GM13977 (cell line): Measurements from ENCODE around the gene SHISA8.

Source experiments
- DNase-seq: peaks from one replicate; pipeline ENCODE4 v3.0.0; 2012; ENCODE audit warnings: low spot score
- in situ Hi-C: fragments of 300-500 bp; cut with MboI; formaldehyde crosslinking; loops from one replicate; pipeline ENCODE4 v1.12.0; 2022; ENCODE audit warnings: low sequenced_read_pairs, low pct_unique_long_range_greater_than_20kb, mixed read lengths, inconsistent platforms; ENCODE audit not compliant: unreplicated experiment
- TF ChIP-seq, protein P1 (sequence below): IDR thresholded peaks from 2 replicates; pipeline ENCODE4 v1.5.1; 2012; ENCODE audit warnings: mild to moderate bottlenecking, control low read depth; ENCODE audit not compliant: insufficient read depth; ENCODE audit errors: extremely low read depth, missing control alignments

Gene SHISA8

DNA sequence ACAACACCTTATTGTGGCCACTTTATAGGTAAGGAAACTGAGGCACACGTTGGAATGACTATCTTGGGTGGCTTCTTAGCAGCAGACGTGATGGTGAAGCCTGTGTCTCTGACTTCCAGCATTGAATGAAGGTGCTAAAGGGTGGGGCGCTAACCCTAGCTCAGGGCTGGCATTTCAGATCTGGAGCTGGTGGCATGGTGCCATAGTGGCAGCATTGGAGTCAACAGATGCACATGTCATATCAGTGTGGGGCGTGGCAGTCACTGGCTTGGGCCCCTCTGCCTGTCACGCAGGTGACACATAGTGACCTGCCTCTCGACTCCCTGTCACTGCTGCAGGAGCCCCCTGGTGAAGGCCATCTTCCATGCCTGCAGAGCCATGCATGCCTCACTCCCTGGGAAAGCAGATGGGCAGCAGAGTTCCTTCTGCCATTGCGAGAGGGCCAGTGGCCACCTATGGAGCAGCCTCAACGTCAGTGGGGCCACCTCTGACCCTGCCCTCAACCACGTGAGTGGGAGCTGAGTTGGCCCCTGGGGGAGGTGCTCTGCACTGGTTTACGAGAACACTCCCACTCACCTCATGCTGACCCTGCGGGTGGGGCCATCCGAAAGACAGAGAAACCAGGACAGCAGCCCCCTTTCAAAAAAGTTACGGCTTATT lies 14.8 kb downstream of the SHISA8 start:
- in situ Hi-C loops: no loop called here
- no peak for DNase-seq
- TF ChIP-seq, protein P1, sequence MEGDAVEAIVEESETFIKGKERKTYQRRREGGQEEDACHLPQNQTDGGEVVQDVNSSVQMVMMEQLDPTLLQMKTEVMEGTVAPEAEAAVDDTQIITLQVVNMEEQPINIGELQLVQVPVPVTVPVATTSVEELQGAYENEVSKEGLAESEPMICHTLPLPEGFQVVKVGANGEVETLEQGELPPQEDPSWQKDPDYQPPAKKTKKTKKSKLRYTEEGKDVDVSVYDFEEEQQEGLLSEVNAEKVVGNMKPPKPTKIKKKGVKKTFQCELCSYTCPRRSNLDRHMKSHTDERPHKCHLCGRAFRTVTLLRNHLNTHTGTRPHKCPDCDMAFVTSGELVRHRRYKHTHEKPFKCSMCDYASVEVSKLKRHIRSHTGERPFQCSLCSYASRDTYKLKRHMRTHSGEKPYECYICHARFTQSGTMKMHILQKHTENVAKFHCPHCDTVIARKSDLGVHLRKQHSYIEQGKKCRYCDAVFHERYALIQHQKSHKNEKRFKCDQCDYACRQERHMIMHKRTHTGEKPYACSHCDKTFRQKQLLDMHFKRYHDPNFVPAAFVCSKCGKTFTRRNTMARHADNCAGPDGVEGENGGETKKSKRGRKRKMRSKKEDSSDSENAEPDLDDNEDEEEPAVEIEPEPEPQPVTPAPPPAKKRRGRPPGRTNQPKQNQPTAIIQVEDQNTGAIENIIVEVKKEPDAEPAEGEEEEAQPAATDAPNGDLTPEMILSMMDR: no peak

DNA sequence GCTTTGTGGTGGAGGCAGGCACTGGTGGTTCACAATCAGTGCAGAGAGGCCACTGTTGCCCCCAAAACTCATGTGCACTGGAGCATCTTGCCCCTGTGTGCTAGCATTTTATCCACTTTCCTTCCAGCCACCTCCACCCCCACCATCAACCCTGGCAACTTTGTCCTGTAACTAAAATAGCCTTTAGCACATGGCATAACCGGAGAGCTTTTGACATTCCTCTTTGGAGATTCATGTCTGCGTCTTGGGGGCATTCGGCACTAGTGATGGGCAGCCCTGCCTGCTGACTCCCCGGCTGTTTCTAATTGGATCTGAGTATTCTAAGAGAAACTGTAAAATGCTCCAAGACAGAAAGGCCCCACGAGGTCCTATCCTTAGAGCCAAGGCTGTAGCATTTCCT lies 15.8 kb downstream of the SHISA8 start:
- in situ Hi-C loops: no loop called here
- TF ChIP-seq, protein P1: no peak

DNA sequence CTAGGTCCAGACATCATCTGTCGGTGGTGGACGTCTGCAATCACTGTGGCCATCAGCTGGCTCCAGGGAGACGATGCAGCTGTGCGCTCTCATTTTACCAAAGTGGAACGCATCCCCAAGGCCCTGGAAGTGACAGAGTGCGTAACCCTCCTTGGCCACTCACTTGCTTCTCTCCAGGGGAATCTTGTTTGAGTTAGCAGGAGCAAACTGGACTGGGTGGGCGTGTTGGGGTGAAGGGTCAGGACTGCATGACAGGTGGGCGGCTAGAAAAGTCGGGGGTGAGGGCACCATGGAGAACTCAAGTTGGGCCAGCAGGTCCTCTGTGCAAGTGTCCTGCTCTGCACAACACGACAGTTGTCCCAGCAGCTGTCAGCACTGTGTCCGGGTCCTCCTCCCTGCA lies 16.2 kb downstream of the SHISA8 start:
- TF ChIP-seq, protein P1: no peak
- DNase-seq: no peak
- in situ Hi-C loops: no loop called here

More for the DNA sequence above, 15.8 kb downstream of the SHISA8 start:
- DNase-seq: no peak

DNA sequence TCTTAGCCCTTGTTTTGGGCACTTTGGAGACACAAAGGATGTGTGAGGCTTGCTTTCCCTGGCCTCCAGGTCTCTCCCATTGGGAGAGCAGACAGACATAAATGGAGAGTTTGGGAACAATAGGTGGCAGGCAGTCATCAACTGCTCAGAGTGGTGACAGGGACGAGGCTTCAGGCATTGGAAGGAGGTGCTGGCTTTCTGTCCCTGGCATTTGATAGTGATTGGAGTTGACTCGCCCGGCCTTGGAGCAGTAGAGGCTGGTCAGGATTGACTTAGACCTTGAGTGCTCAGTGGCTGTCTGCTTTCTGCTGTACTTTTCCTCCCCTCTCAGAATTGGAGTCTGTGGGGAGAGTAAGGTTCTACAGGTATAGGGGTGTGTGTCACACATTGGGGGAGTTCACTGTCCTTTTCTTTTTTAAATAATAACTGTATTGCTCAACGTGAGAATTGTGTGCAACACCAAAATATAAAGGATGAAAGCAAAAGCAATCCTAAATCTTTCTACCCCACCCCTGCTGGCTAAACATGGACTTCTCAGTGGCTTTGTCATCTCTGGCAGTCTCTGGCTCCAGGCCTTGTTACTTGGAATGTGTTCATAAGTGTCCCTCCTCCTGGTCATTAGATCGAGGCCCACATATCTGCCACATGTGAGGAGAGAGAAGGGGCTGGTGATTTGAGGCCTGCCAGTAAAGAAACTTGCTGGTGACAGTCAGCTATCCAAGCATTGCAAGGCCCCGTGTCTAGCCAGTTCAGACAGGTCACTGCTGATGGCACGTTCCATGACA lies 21.1 kb downstream of the SHISA8 start:
- in situ Hi-C loops: no loop called here
- DNase-seq: no peak
- TF ChIP-seq, protein P1: no peak

DNA sequence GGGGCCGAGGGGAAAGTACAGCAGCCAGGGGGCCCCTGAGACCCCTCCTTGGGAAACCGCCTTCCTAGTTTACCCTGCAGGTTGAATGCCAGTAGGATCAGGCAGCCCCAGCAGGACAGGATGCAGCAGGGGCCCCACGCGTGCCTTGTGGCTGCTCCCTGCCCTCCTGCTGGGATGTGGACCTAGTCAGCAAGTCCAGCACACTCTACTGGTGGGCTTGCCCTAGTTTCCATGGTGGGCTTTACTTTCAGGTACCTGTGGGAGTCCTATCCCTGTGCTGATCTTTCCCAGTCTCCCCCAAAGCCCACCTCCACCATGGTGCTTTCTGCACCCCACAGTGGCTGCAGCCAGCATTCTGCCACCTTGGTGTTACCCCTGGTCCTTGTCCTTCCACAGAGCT lies 22.2 kb downstream of the SHISA8 start:
- TF ChIP-seq, protein P1: no peak
- DNase-seq: no peak
- in situ Hi-C loops: no loop called here

DNA sequence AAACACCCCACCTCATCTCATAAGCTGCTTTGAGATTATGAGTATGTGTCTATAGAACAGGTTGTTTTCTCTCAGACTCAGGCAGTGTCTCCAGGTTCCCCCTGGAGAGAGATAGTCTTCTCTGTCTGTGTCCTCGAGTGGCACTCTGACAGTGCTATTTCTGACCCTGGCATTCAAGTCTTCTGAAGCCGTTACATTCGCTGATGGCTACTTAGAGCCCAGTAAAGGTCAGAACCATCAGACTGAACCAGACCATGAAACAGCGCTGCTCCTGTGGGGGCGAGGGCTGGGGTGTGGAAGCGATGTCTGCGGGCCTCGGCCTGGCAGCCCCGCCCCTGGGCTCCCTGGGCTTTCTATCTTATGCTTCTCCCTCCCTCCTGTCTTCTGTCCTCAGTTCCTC lies 23.5 kb downstream of the SHISA8 start:
- DNase-seq: no peak
- in situ Hi-C loops: no loop called here
- TF ChIP-seq, protein P1: no peak
